ENCODE measurements around the gene DELE1.
"Not testable (repeated sequence)": the region's sequence is repeated elsewhere in the genome, so short reads cannot be mapped to it uniquely, and the experiment has no call there.

Gene DELE1

DNA sequence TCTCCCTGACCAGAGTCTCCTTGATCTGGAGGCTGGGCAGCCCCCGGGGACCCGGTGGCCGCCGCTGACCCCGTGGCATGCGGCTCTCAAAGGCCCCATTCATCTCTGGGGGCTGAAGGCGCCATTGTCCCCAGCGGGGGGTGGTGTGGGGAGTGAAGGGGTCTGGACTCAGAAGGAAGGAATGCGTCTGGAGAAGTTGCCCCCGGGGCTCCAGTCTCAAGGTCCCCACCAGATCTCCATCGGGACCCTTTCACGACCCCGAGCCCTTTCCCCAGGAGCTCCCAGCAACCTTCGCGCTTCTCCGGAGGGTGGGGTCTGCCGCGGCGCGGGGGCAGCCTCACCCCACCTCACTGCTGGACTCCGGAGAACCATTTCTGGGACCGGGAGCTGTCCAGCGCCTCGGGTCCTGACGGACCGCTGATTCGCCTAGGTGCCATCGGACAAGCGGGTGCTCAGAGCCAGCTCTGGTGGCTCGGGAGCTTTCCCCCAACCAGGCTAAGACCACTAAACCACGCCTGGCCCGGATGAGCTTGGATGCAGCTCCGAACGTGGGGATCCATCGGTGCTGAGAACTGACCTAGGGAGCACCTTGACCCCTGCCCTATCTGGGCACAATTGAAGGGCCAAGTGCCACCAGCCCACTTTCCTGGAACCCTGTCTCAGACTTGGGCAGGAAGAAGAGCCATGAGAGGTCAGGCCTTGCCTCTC, 40.3 kb upstream of the DELE1 start:
- H3K4me3 ChIP-seq (ENCODE audit: low read depth, low read length): no peak overlapping the region
- H3K27ac ChIP-seq: no peak overlapping the region
- peaks cover 45% of the 10 kb centered on the region for H3K27me3 ChIP-seq (replicated peaks)
- no peak for DNase-seq
- in situ Hi-C loops (cut with HindIII; ENCODE audit: low pct_ligation_motif_present, low sequenced_read_pairs): no loop called here
- no peaks in the 10 kb centered on the region for H3K36me3 ChIP-seq (replicated peaks)
- TF ChIP-seq, protein P1, sequence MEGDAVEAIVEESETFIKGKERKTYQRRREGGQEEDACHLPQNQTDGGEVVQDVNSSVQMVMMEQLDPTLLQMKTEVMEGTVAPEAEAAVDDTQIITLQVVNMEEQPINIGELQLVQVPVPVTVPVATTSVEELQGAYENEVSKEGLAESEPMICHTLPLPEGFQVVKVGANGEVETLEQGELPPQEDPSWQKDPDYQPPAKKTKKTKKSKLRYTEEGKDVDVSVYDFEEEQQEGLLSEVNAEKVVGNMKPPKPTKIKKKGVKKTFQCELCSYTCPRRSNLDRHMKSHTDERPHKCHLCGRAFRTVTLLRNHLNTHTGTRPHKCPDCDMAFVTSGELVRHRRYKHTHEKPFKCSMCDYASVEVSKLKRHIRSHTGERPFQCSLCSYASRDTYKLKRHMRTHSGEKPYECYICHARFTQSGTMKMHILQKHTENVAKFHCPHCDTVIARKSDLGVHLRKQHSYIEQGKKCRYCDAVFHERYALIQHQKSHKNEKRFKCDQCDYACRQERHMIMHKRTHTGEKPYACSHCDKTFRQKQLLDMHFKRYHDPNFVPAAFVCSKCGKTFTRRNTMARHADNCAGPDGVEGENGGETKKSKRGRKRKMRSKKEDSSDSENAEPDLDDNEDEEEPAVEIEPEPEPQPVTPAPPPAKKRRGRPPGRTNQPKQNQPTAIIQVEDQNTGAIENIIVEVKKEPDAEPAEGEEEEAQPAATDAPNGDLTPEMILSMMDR (IDR thresholded peaks at IDR 0.05; ENCODE audit: low read depth, low read length, missing control alignments): no peak

DNA sequence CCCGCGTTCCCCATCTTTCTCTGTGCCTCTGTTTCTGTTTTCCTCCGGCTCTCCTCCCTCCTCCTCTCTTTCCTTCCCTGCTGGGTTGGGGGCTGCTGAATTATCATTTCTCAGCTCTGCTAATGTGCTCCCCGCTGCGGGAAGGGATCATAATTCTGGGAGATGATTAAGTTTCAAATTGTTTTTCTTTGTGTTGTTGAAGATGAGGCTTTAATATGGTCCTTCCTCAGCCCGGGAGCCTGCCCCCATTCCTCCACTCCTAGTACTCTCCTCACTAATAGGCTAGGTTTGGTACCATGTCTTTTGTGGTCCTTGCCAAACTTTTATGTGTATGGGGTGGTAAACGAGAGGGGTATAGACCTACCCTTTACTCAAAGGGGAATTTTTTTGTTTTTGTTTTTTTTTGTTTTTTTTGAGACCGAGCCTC, 39.8 kb upstream of the DELE1 start:
- DNase-seq: no peak
- Histone ChIP-seq H3K36me3 (replicated peaks) (no peaks in the 10 kb centered on the region), H3K27me3 (replicated peaks) (peaks cover 45% of the 10 kb centered on the region), H3K4me3 (ENCODE audit: low read depth, low read length) (no peak overlapping the region), H3K27ac (no peak overlapping the region)
- TF ChIP-seq, protein P1 (IDR thresholded peaks at IDR 0.05; ENCODE audit: low read depth, low read length, missing control alignments): no peak
- in situ Hi-C loops (cut with HindIII; ENCODE audit: low pct_ligation_motif_present, low sequenced_read_pairs): no loop called here

DNA sequence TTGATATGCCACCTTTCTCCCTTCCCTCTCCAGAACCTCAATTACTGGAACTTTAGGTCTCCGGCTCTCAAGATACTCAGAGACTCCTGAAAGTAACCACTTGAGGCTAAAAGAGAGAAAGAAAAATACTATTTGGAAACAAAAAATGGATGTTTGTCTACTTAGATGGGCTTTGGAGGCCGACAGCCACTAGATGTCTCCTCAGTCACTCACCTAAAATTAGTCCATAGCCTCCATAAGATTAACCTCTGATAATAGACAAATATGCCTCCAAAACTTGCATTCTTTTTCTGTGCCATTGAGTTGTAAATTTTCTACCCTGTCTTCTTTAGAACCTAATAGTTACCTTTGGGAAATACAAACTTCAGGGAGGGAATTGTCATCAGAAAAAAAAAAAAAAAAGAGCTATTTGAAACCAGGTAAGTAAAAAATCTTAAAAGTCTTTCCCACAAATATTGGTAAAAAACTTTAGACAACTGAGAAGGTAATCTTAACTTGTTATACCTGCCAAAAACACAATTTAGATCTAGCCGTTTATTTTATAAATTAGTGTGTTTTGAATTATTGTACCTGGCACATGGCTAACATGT, 34.3 kb upstream of the DELE1 start:
- DNase-seq: no peak
- TF ChIP-seq, protein P1 (IDR thresholded peaks at IDR 0.05; ENCODE audit: low read depth, low read length, missing control alignments): peak; percentile 63
- H3K4me3 ChIP-seq (ENCODE audit: low read depth, low read length): no peak overlapping the region
- peaks cover 4% of the 10 kb centered on the region for H3K27me3 ChIP-seq (replicated peaks)
- no peak overlapping the region for H3K27ac ChIP-seq
- H3K36me3 ChIP-seq (replicated peaks): no peaks in the 10 kb centered on the region
- in situ Hi-C loops (cut with HindIII; ENCODE audit: low pct_ligation_motif_present, low sequenced_read_pairs): no loop called here

DNA sequence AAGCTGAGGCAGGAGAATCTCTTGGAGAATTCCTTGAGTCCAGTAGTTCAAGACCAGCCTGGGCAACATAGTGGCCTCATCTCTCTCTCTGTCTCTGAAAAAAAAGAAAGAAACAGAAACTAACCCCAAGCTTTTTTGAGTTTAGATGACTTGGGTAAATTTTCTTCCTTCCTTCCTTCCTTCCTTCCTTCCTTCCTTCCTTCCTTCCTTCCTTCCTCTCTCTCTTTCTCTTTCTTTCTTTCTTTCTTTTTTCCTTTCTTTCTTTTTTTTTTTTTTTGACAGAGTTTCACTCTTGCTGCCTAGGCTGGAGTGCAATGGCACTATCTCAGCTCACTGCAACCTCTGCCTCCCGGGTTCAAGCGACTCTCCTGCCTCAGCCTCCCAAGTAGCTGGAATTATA, 33.2 kb upstream of the DELE1 start:
- in situ Hi-C loops (cut with HindIII; ENCODE audit: low pct_ligation_motif_present, low sequenced_read_pairs); H3K27me3 ChIP-seq (replicated peaks); H3K4me3 ChIP-seq (ENCODE audit: low read depth, low read length); H3K36me3 ChIP-seq (replicated peaks); H3K27ac ChIP-seq; DNase-seq: not testable (repeated sequence)

DNA sequence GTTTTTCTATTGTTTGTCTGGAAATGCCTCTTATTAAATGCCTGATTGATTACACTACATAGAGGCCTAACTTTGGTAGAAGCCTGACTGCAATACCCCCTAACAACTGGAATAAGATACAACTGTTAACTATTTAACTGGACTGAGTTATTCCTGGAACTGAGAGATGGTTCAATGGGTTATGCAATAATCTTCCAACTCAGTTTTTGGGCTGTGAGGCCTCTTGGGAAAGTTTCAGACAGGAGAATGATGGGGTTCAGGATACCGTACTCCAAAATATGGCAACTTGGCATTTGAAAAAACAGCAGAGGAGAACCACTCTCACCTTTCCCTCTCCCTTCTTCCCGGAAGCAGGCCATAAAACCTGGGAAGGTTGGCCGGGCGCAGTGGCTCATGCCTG, 26.2 kb upstream of the DELE1 start:
- no peaks in the 10 kb centered on the region for H3K27me3 ChIP-seq (replicated peaks)
- no peak overlapping the region for H3K4me3 ChIP-seq (ENCODE audit: low read depth, low read length)
- in situ Hi-C loops (cut with HindIII; ENCODE audit: low pct_ligation_motif_present, low sequenced_read_pairs): no loop called here
- no peak overlapping the region for H3K27ac ChIP-seq
- no peaks in the 10 kb centered on the region for H3K36me3 ChIP-seq (replicated peaks)
- TF ChIP-seq, protein P1 (IDR thresholded peaks at IDR 0.05; ENCODE audit: low read depth, low read length, missing control alignments): no peak
- no peak for DNase-seq

DNA sequence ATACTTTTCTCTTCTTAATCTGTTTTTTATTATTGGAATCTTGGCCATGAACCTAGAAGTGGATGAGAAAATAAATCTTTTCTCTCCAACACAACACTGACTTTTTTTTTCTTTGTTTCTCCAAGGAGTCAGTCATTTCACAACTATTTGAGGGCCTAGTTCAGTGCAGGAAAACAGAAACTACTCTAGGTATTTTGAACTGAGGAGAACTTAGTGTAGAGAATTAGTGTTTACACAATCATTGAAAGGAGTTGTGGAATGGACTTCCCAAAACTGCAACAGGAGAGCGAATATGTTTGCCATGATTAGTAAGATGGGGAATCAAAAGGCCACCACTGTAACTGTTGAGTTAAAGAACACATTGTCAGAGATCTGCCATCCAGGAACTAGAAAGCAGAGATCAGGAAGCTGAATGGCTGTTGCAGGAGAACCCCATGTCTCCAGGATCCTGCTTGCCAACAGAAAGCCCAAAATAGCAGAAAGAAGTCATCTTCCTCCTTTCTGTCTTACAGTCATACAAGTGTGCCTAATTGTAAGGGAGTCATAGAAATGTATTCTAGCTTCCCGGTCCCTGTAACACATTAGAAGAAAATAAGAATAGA, 25.1 kb upstream of the DELE1 start:
- Histone ChIP-seq H3K27ac (no peak overlapping the region), H3K4me3 (ENCODE audit: low read depth, low read length) (no peak overlapping the region), H3K36me3 (replicated peaks) (no peaks in the 10 kb centered on the region), H3K27me3 (replicated peaks) (no peaks in the 10 kb centered on the region)
- TF ChIP-seq, protein P1 (IDR thresholded peaks at IDR 0.05; ENCODE audit: low read depth, low read length, missing control alignments): no peak
- in situ Hi-C loops (cut with HindIII; ENCODE audit: low pct_ligation_motif_present, low sequenced_read_pairs): no loop called here
- no peak for DNase-seq
